ENCODE data around the gene DRAXIN.

- TF ChIP-seq, protein P1, sequence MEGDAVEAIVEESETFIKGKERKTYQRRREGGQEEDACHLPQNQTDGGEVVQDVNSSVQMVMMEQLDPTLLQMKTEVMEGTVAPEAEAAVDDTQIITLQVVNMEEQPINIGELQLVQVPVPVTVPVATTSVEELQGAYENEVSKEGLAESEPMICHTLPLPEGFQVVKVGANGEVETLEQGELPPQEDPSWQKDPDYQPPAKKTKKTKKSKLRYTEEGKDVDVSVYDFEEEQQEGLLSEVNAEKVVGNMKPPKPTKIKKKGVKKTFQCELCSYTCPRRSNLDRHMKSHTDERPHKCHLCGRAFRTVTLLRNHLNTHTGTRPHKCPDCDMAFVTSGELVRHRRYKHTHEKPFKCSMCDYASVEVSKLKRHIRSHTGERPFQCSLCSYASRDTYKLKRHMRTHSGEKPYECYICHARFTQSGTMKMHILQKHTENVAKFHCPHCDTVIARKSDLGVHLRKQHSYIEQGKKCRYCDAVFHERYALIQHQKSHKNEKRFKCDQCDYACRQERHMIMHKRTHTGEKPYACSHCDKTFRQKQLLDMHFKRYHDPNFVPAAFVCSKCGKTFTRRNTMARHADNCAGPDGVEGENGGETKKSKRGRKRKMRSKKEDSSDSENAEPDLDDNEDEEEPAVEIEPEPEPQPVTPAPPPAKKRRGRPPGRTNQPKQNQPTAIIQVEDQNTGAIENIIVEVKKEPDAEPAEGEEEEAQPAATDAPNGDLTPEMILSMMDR (IDR thresholded peaks at IDR 0.05; ENCODE audit: low read length) = no peak
- TF ChIP-seq EZH2 (optimal IDR thresholded peaks at IDR 0.05; ENCODE audit: low read depth, low read length) = no peak
- no peak for TF ChIP-seq EZH2phosphoT487 (IDR thresholded peaks at IDR 0.05; ENCODE audit: low read length)
Observed at GRCh38 chr1:11651017-11651416, 40.5 kb upstream of the DRAXIN start.

Data from MM.1S (cell line).